K562 (cell line): ENCODE results near the gene ZNF83. TPM values are rescaled to one million over a fixed set of nuclear protein-coding genes. Genes with fewer than 3 reads are reported as not detected.

Experiments
- CHD7 ChIP-seq: fragments of 200-600 bp; sonication (generic); IDR thresholded peaks from one replicate; pipeline ENCODE4 v1.6.1; 2012; ENCODE audit warnings: mild to moderate bottlenecking, low read depth, low read length, inconsistent platforms
- FOS ChIP-seq: IDR thresholded peaks from 3 replicates; pipeline ENCODE4 v1.6.1; 2011; ENCODE audit not compliant: insufficient read length; ENCODE audit errors: extremely low read depth
- HBP1 ChIP-seq: fragments of 450-650 bp; formaldehyde crosslinking; IDR thresholded peaks from 2 replicates; pipeline ENCODE4 v1.4.0; 2022; ENCODE audit warnings: missing genetic modification characterization
- MXI1 ChIP-seq: IDR thresholded peaks from 2 replicates; pipeline ENCODE4 v1.6.1; 2011; ENCODE audit warnings: low read depth, mild to moderate bottlenecking, improper control_type of control experiment, low read length
- NFE2L1 ChIP-seq: fragments of 450-650 bp; IDR thresholded peaks from 2 replicates; pipeline ENCODE4 v1.6.1; 2016; ENCODE audit warnings: missing genetic modification characterization, low read depth, mild to moderate bottlenecking, missing compliant biosample characterization, moderate library complexity, borderline replicate concordance
- RAD51 ChIP-seq: fragments of 450-650 bp; IDR thresholded peaks from 2 replicates; pipeline ENCODE4 v1.7.1; 2016; ENCODE audit warnings: low read depth, mild to moderate bottlenecking, borderline replicate concordance
- TAF15 ChIP-seq: fragments of 200-400 bp; formaldehyde crosslinking; IDR thresholded peaks from 2 replicates; pipeline ENCODE4 v1.6.1; 2017; ENCODE audit warnings: mild to moderate bottlenecking, low read depth, low read length, moderate library complexity
- ZNF239 ChIP-seq: fragments of 250-450 bp; sonication (Bioruptor Pico); IDR thresholded peaks from 2 replicates; pipeline ENCODE4 v1.4.0; 2020; ENCODE audit warnings: mild to moderate bottlenecking
- polyA plus RNA-seq, 8 experiments: library from polyadenylated mRNA; depleted of rRNA in 4 of 8; stranded (reverse) in 5 of 8; unstranded in 3 of 8; fragments of >200 nt; fragmentation: Nextera tagmentation in 2 of 8; fragmentation: Illumina TruSeq in 1 of 8; extraction: Ambion mirVana in 2 of 8; extraction: Trizol in 1 of 8; gene quantifications; 2 replicates each; pipeline versions ENCODE4 v1.2.1 to v1.2.3, GENCODE V29; 2011 to 2014; ENCODE audit warnings: inconsistent platforms in 1 of 8, missing spikeins in 1 of 8
- total RNA-seq, 7 experiments: library from RNA; depleted of rRNA in 6 of 7; stranded (reverse); fragments of >200 nt in 6 of 7; fragmentation: Illumina TruSeq in 2 of 7; extraction: Trizol in 2 of 7; gene quantifications; 2 replicates each; pipeline versions ENCODE4 v1.2.1 to v1.2.3, GENCODE V29; 2011 to 2021; ENCODE audit warnings: low replicate concordance in 1 of 7

The ZNF83 gene
- total and polyA plus RNA-seq, 9 of the 15 experiments (the other 6 are each of a cell fraction or from before 2014, with no cell fraction given), result 18.6 to 74.3 (median 51.9) TPM

GRCh38 chr19:52639996-52640395, 1.8 kb upstream of the ZNF83 start (continued):
- TF ChIP-seq MXI1, result no peak
- TF ChIP-seq HBP1 (CRISPR knock-in tag), result no peak
- TF ChIP-seq TAF15, result no peak
- no peak for TF ChIP-seq RAD51
- no peak for TF ChIP-seq ZNF239
- no peak for TF ChIP-seq FOS
- no peak for TF ChIP-seq NFE2L1
- TF ChIP-seq CHD7, result no peak
